Right ventricle myocardium superior (tissue), 1 donor: ENCODE measurements around the gene LIPI. TPM values are rescaled to one million over a fixed set of nuclear protein-coding genes. Genes with fewer than 3 reads are reported as not detected.
"Not testable (repeated sequence)": the region's sequence is repeated elsewhere in the genome, so short reads cannot be mapped to it uniquely, and the experiment has no call there.

Experiments used
- ATAC-seq: fragments of 200-7000 bp; cut with Tn5 transposase; one replicate; pipeline ENCODE4 v1.9.1; 2020; ENCODE audit warnings: mild to moderate bottlenecking; ENCODE audit not compliant: poor library complexity
- DNase-seq: peaks from one replicate; pipeline ENCODE4 v3.0.0-alpha.2; 2020
- intact Hi-C: fragments of 100-400 bp; cut with DNase I; formaldehyde crosslinking; loops from one replicate; pipeline ENCODE4 v1.11.2; 2022
- long read RNA-seq: library from polyadenylated mRNA; unstranded; transcript quantifications from one replicate; pipeline ENCODE4 v2.0.0, GENCODE V29; 2021
- total RNA-seq: library from RNA; stranded (reverse); fragmentation: NEBNext Ultra II Directional; extraction: Animal tissue kit (Norgen Biotek cat#: 25700); gene quantifications from one replicate; pipeline ENCODE4 v1.2.1, GENCODE V29; 2021
- donor health status: DM: no; HTN: yes; CAD: no; lungs with severe emphysema.

The LIPI gene
- total RNA-seq: not detected
- long read RNA-seq: 0 reads

GRCh38 chr21:14210738-14211137 lies at the start of gene LIPI:
Gene LIPI, minus strand, starts transcription at chr21:14210955. Its CDS starts 110 bp downstream, at chr21:14210845.
- intact Hi-C loops: no loop called here
- ATAC-seq (no peak), DNase-seq (no peak)

GRCh38 chr21:14260174-14260764 lies 49.5 kb upstream of the LIPI start:
- no peak for ATAC-seq
- no peak for DNase-seq
- intact Hi-C loops: no loop called here

- ATAC-seq: peak; percentile 82
- no peak for DNase-seq
- intact Hi-C loops: loop anchor here (10.0 kb wide), 2 partner anchors 595 to 1335 kb away; no protein-coding TSS in a partner anchor
Observed at GRCh38 chr21:14259747-14260146, 49.0 kb upstream of the LIPI start.

- no peak for ATAC-seq
- intact Hi-C loops: loop anchor here (10.0 kb wide), 2 partner anchors 603 to 1343 kb away; no protein-coding TSS in a partner anchor
- DNase-seq: no peak
Observed at GRCh38 chr21:14251336-14251735, 40.6 kb upstream of the LIPI start.

- DNase-seq: no peak
- no peak for ATAC-seq
- intact Hi-C loops: no loop called here
Observed at GRCh38 chr21:14245711-14246110, 35.0 kb upstream of the LIPI start.

- DNase-seq (no peak), ATAC-seq (no peak)
- intact Hi-C loops: no loop called here
Observed at GRCh38 chr21:14244911-14245310, 34.2 kb upstream of the LIPI start.

- ATAC-seq: no peak
- no peak for DNase-seq
- intact Hi-C loops: no loop called here
Observed at GRCh38 chr21:14243874-14244273, 33.1 kb upstream of the LIPI start.

- intact Hi-C loops: no loop called here
- DNase-seq (no peak), ATAC-seq (no peak)
Observed at GRCh38 chr21:14243461-14243860, 32.7 kb upstream of the LIPI start.

GRCh38 chr21:14241297-14241696 lies 30.5 kb upstream of the LIPI start:
- no peak for ATAC-seq
- DNase-seq: no peak
- intact Hi-C loops: no loop called here

- no peak for ATAC-seq
- no peak for DNase-seq
- intact Hi-C loops: no loop called here
Observed at GRCh38 chr21:14239281-14239680, 28.5 kb upstream of the LIPI start.

GRCh38 chr21:14236180-14236579 lies 25.4 kb upstream of the LIPI start:
- ATAC-seq (no peak), DNase-seq (no peak)
- intact Hi-C loops: no loop called here

GRCh38 chr21:14235101-14235500 lies 24.3 kb upstream of the LIPI start:
- DNase-seq (no peak), ATAC-seq (no peak)
- intact Hi-C loops: no loop called here

GRCh38 chr21:14229399-14229798 lies 18.6 kb upstream of the LIPI start:
- ATAC-seq: no peak
- no peak for DNase-seq
- intact Hi-C loops: no loop called here

- intact Hi-C loops: no loop called here
- ATAC-seq (no peak), DNase-seq (no peak)
Observed at GRCh38 chr21:14223365-14223764, 12.6 kb upstream of the LIPI start.

- DNase-seq (peak; percentile 78), ATAC-seq (peak; percentile 98)
- intact Hi-C loops: no loop called here
Observed at GRCh38 chr21:14215971-14216641, 5.4 kb upstream of the LIPI start, which contains the start of gene RBM11. Gene RBM11, plus strand, starts transcription at chr21:14216157. Its CDS starts 30 bp downstream, at chr21:14216187.

- intact Hi-C loops: no loop called here
- DNase-seq (no peak), ATAC-seq (no peak)
Observed at GRCh38 chr21:14213164-14213563, 2.4 kb upstream of the LIPI start.

- intact Hi-C loops: no loop called here
- no peak for DNase-seq
- ATAC-seq: no peak
Observed at GRCh38 chr21:14206222-14206621, 4.5 kb downstream of the LIPI start.

GRCh38 chr21:14166463-14167223 lies 44.1 kb downstream of the LIPI start:
- DNase-seq, ATAC-seq, intact Hi-C loops: not testable (repeated sequence)

- no peak for DNase-seq
- no peak for ATAC-seq
- intact Hi-C loops: no loop called here
Observed at GRCh38 chr21:14143999-14144398, 66.8 kb downstream of the LIPI start.

GRCh38 chr21:14124266-14124665 lies 86.5 kb downstream of the LIPI start:
- no peak for DNase-seq

More at GRCh38 chr21:14124266-14124665, 86.5 kb downstream of the LIPI start:
- intact Hi-C loops: no loop called here
- no peak for ATAC-seq
